Measurements from ENCODE around the gene SORCS2. TPM values are rescaled to one million over a fixed set of nuclear protein-coding genes. Genes with fewer than 3 reads are reported as not detected.

SORCS2 gene
- total RNA-seq, 4 donors from 2014 or later: 0.53 to 9.9 (median 0.90) TPM

GRCh38 chr4:7259039-7259438, 66.7 kb downstream of the SORCS2 start:
- TF ChIP-seq POLR2A (IDR thresholded peaks at IDR 0.05) (no peak), CTCF (IDR thresholded peaks at IDR 0.05) (no peak)
- no peak overlapping the region for H3K27ac ChIP-seq
- DNase-seq: no peak
- H3K4me1 ChIP-seq: no peaks in the 10 kb centered on the region
- H3K36me3 ChIP-seq: no peaks in the 10 kb centered on the region
- no peaks in the 10 kb centered on the region for H3K27me3 ChIP-seq
- H3K9me3 ChIP-seq: peaks cover 0 to 8% (median 0%) of the 10 kb centered on the region in 4 donors
- H3K4me3 ChIP-seq: no peak overlapping the region

GRCh38 chr4:7260569-7260968, 68.2 kb downstream of the SORCS2 start:
- Histone ChIP-seq H3K4me1 (no peaks in the 10 kb centered on the region), H3K27me3 (no peaks in the 10 kb centered on the region), H3K36me3 (no peaks in the 10 kb centered on the region), H3K4me3 (no peak overlapping the region), H3K9me3 (peaks cover 0 to 8% (median 0%) of the 10 kb centered on the region in 4 donors), H3K27ac (no peak overlapping the region)
- TF ChIP-seq POLR2A (IDR thresholded peaks at IDR 0.05) (no peak), CTCF (IDR thresholded peaks at IDR 0.05) (no peak)
- DNase-seq: no peak

- no peaks in the 10 kb centered on the region for H3K27me3 ChIP-seq
- no peak overlapping the region for H3K4me3 ChIP-seq
- TF ChIP-seq POLR2A (IDR thresholded peaks at IDR 0.05) (no peak), CTCF (IDR thresholded peaks at IDR 0.05) (no peak)
- H3K9me3 ChIP-seq: peaks cover 0 to 8% (median 0%) of the 10 kb centered on the region in 4 donors
- no peak for DNase-seq
- no peaks in the 10 kb centered on the region for H3K36me3 ChIP-seq
- no peaks in the 10 kb centered on the region for H3K4me1 ChIP-seq
- H3K27ac ChIP-seq: no peak overlapping the region
These were observed 68.7 kb downstream of the SORCS2 start for GRCh38 chr4:7261087-7261486.

GRCh38 chr4:7261536-7261935, 69.2 kb downstream of the SORCS2 start:
- DNase-seq: no peak
- Histone ChIP-seq H3K36me3 (no peaks in the 10 kb centered on the region), H3K27ac (no peak overlapping the region), H3K27me3 (no peaks in the 10 kb centered on the region), H3K4me1 (no peaks in the 10 kb centered on the region), H3K4me3 (no peak overlapping the region), H3K9me3 (peaks cover 0 to 8% (median 0%) of the 10 kb centered on the region in 4 donors)
- TF ChIP-seq POLR2A (IDR thresholded peaks at IDR 0.05) (no peak), CTCF (IDR thresholded peaks at IDR 0.05) (no peak)

- Histone ChIP-seq H3K4me1 (no peaks in the 10 kb centered on the region), H3K36me3 (no peaks in the 10 kb centered on the region), H3K27me3 (no peaks in the 10 kb centered on the region), H3K9me3 (peaks cover 0 to 8% (median 0%) of the 10 kb centered on the region in 4 donors), H3K4me3 (no peak overlapping the region), H3K27ac (no peak overlapping the region)
- DNase-seq: no peak
- TF ChIP-seq CTCF (IDR thresholded peaks at IDR 0.05): no peak
- no peak for TF ChIP-seq POLR2A (IDR thresholded peaks at IDR 0.05)
These were observed 69.8 kb downstream of the SORCS2 start for GRCh38 chr4:7262134-7262533.

GRCh38 chr4:7263166-7263565, 70.8 kb downstream of the SORCS2 start:
- Histone ChIP-seq H3K27me3 (no peaks in the 10 kb centered on the region), H3K27ac (no peak overlapping the region), H3K4me1 (no peaks in the 10 kb centered on the region), H3K36me3 (no peaks in the 10 kb centered on the region), H3K9me3 (peaks cover 0 to 8% (median 0%) of the 10 kb centered on the region in 4 donors), H3K4me3 (no peak overlapping the region)
- TF ChIP-seq POLR2A (IDR thresholded peaks at IDR 0.05) (no peak), CTCF (IDR thresholded peaks at IDR 0.05) (no peak)
- DNase-seq: no peak

Data from Peyer's patch (tissue), 4 donors.